Coronary artery (tissue), 2 donors: Measurements from ENCODE around the gene GPBAR1.

Experiments used
- DNase-seq: peaks from one replicate; pipeline ENCODE4 v3.0.0-alpha.2; 2017; ENCODE audit warnings: low spot score
- H3K27ac ChIP-seq, 2 donors: fragments of 200-600 bp; sonication (generic); one replicate each; pipeline ENCODE4 v1.5.1; 2016 to 2019
- H3K4me3 ChIP-seq: fragments of 200-600 bp; sonication (generic); 2 replicates; pipeline ENCODE4 v1.5.1; 2016; ENCODE audit warnings: mild to moderate bottlenecking, moderate library complexity
- TF ChIP-seq, protein P1 (sequence below): fragments of 200-600 bp; sonication (generic); IDR thresholded peaks from one replicate; pipeline ENCODE4 v1.5.1; 2019; ENCODE audit warnings: antibody characterized with exemption

GPBAR1 gene

DNA sequence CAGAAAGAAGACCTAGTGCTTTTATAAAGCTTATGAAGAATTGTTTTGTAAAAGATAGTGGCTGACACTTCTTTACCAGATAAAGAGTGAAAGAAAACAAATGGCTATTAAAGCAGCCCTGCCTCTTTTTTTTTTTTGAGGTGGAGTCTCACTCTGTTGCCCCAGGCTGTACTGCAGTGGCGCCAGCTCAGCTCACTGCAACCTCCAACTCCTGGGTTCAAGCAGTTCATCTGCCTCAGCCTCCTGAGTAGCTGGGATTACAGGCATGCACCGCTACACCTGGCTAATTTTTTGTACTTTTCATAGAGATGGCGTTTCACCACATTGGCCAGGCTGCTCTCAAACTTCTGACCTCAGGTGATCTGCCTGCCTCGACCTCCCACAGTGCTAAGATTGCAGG lies 31.0 kb upstream of the GPBAR1 start:
- H3K27ac ChIP-seq, result peak overlapping the region; percentile 55 to 66
- TF ChIP-seq, protein P1, sequence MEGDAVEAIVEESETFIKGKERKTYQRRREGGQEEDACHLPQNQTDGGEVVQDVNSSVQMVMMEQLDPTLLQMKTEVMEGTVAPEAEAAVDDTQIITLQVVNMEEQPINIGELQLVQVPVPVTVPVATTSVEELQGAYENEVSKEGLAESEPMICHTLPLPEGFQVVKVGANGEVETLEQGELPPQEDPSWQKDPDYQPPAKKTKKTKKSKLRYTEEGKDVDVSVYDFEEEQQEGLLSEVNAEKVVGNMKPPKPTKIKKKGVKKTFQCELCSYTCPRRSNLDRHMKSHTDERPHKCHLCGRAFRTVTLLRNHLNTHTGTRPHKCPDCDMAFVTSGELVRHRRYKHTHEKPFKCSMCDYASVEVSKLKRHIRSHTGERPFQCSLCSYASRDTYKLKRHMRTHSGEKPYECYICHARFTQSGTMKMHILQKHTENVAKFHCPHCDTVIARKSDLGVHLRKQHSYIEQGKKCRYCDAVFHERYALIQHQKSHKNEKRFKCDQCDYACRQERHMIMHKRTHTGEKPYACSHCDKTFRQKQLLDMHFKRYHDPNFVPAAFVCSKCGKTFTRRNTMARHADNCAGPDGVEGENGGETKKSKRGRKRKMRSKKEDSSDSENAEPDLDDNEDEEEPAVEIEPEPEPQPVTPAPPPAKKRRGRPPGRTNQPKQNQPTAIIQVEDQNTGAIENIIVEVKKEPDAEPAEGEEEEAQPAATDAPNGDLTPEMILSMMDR, result no peak
- DNase-seq, result no peak
- H3K4me3 ChIP-seq, result no peak overlapping the region

DNA sequence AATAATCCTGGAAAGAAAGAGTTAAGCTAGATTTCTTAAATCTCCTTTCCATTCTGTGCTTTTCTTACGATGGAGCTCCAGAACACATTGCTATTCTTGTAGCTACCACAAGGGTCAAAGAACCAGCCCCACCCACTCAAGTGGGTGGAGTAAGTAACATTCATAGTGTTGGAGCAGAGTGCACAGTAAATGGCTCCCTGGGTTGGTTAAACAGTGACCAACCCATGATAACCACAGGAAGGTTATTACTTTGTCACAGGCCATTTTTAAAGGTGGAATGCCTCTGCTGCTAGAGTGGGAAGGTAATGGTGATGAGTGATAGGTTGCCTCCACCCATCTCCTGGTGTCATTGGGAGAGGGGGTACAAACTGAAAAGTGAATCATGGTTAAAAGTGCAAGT lies 29.9 kb upstream of the GPBAR1 start:
- H3K4me3 ChIP-seq, result no peak overlapping the region
- DNase-seq, result no peak
- TF ChIP-seq, protein P1, result no peak
- H3K27ac ChIP-seq, result peak overlapping the region in 1 of 2 donors; percentile 2

DNA sequence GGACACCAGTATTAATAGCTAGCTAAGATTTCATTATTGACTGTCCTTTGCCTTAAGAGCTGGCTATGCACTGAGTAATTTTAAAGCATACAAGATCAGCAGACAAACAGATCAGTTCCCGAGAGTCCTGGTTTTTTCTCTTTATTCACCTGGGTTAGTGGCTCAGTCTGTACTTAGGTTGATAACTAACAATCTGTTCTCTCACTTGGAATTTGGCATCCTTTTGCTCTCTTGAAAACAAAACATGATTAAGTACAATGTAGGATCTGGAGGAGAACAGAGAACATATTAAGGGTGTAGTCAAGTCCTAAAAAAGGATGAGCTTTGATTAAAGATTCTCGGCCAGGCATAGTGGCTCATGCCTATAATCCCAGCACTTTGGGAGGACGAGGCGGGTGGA lies 27.3 kb upstream of the GPBAR1 start:
- H3K27ac ChIP-seq, result no peak overlapping the region
- TF ChIP-seq, protein P1, result no peak
- no peak for DNase-seq
- H3K4me3 ChIP-seq, result no peak overlapping the region

DNA sequence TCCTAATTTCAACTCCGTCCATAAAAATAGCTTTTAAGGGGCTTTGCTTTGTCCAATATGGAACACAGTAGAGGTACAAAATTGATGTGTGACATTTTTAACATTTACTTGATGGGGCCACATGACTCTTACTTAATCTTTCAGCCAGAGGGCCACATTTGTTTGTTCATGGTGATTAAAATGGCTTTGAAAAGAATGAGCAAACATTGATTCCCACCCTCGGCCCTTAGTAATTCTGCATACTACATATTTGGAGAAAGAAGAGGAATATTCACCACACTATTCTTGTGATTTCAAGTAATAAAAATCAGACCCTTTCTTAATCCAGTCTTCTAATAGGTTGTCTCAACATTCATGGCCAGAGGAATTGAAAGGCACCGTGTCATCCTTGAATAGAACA lies 26.3 kb upstream of the GPBAR1 start:
- no peak overlapping the region for H3K4me3 ChIP-seq
- TF ChIP-seq, protein P1, result no peak
- no peak for DNase-seq
- H3K27ac ChIP-seq, result no peak overlapping the region

DNA sequence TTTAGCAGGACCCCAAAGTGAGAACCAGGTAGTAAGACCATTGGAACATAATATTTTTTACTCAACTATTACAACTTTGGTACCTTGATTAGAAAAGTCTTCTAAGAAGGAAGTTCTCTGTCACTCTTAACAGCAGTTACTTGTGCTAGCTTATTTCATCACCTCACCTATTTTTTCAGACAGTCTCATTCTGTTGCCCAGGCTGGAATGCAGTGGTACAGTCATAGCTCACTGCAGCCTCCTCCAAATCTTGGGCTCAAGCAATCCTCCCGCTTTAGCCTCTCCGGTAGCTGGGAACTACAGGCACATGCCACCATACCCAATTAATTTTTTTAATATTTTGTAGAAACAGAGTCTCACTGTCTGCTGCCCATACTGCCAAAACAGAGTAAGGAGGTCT lies 25.8 kb upstream of the GPBAR1 start:
- no peak overlapping the region for H3K27ac ChIP-seq
- TF ChIP-seq, protein P1, result no peak
- H3K4me3 ChIP-seq, result no peak overlapping the region
- no peak for DNase-seq

DNA sequence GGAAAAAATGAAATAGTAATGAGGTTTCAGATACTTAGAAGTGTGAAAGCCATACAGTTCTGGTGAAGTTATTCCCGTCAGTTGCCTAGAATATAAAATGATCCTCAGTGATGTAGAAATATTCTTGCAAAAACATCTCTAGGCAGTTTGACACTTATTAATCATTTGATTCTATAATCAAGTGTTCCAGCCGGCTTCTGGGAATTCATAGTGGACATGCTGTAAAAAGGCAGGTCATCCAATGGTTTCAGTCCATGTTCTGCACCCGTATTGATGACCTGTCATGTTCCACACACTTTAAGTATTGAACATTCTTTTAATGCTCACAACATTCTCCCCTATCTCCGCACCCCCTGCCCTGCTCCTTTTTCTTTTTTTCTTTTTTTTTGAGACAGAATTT lies 24.0 kb upstream of the GPBAR1 start:
- no peak overlapping the region for H3K27ac ChIP-seq
- H3K4me3 ChIP-seq, result no peak overlapping the region
- no peak for DNase-seq
- TF ChIP-seq, protein P1, result no peak

DNA sequence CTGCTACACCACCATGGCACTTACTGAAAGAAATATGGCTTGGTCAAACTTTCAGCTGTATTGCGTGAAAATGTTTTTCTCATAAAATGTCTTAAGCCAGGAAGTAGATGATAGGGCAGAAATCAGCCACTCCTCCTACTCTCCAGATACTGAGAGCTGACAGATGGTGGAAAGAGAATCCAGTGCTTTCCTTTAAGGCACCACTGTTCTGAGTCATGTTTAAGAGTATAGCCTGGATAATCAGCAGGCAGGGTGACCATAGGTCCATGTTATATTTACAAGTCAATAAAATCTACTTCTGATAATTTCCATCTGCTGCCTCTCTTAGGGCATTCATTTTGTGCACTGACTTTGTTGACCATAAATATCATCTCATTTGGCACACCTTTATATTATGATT lies 21.9 kb upstream of the GPBAR1 start:
- DNase-seq, result no peak
- no peak overlapping the region for H3K4me3 ChIP-seq
- TF ChIP-seq, protein P1, result no peak
- no peak overlapping the region for H3K27ac ChIP-seq
